Mesendoderm (in vitro differentiated cells): ENCODE data around the gene ATP6V1G1.
A peak's percentile ranks its signal among the peaks of the same experiment; 100 is the strongest.

ENCODE experiments used
- DNase-seq: peaks from one replicate; pipeline ENCODE4 v3.0.0; 2013
- H2AK5ac ChIP-seq: 2 replicates; pipeline ENCODE4 v1.6.1; 2013; ENCODE audit warnings: low read length, inconsistent platforms
- H2BK120ac ChIP-seq: 2 replicates; pipeline ENCODE4 v1.6.1; 2013; ENCODE audit warnings: low read depth, mild to moderate bottlenecking, low read length, moderate library complexity, mixed read lengths
- H2BK15ac ChIP-seq: replicated peaks from 2 replicates; pipeline ENCODE4 v1.6.1; 2013; ENCODE audit warnings: low read depth, mild to moderate bottlenecking, moderate library complexity
- H2BK5ac ChIP-seq: 2 replicates; pipeline ENCODE4 v1.6.1; 2013; ENCODE audit warnings: low read length, inconsistent platforms
- H3K18ac ChIP-seq: 2 replicates; pipeline ENCODE4 v1.6.1; 2013; ENCODE audit warnings: mild to moderate bottlenecking, low read length, mixed read lengths
- H3K23ac ChIP-seq: one replicate; pipeline ENCODE4 v1.6.1; 2013; ENCODE audit warnings: low read length
- H3K27ac ChIP-seq: 2 replicates; pipeline ENCODE4 v1.5.1; 2013; ENCODE audit warnings: low read depth, mild to moderate bottlenecking, inconsistent platforms, low read length, moderate library complexity
- H3K27me3 ChIP-seq: 2 replicates; pipeline ENCODE4 v1.6.1; 2013; ENCODE audit warnings: low read length, control low read depth, mild to moderate bottlenecking, inconsistent platforms; ENCODE audit not compliant: insufficient read depth, poor library complexity
- H3K36me3 ChIP-seq: 2 replicates; pipeline ENCODE4 v1.6.1; 2013; ENCODE audit warnings: low read length, inconsistent platforms; ENCODE audit not compliant: control insufficient read depth, insufficient read depth
- H3K4ac ChIP-seq: one replicate; pipeline ENCODE4 v1.6.1; 2013; ENCODE audit warnings: low read depth, mild to moderate bottlenecking, low read length, moderate library complexity
- H3K4me1 ChIP-seq: 2 replicates; pipeline ENCODE4 v1.6.1; 2013; ENCODE audit warnings: low read depth, low read length, inconsistent platforms; ENCODE audit not compliant: control insufficient read depth
- H3K4me2 ChIP-seq: 2 replicates; pipeline ENCODE4 v1.6.1; 2013; ENCODE audit warnings: low read length
- H3K4me3 ChIP-seq: 2 replicates; pipeline ENCODE4 v1.5.1; 2013; ENCODE audit warnings: mild to moderate bottlenecking, low read length
- H3K56ac ChIP-seq: one replicate; pipeline ENCODE4 v1.6.1; 2013; ENCODE audit warnings: low read length
- H3K79me1 ChIP-seq: 2 replicates; pipeline ENCODE4 v1.6.1; 2013; ENCODE audit warnings: low read length, inconsistent platforms
- H3K79me2 ChIP-seq: 2 replicates; pipeline ENCODE4 v1.6.1; 2013; ENCODE audit warnings: mild to moderate bottlenecking, low read length; ENCODE audit not compliant: control insufficient read depth, insufficient read depth
- H3K9ac ChIP-seq: 2 replicates; pipeline ENCODE4 v1.6.1; 2013; ENCODE audit warnings: low read length, inconsistent platforms
- H4K5ac ChIP-seq: one replicate; pipeline ENCODE4 v1.6.1; 2013; ENCODE audit warnings: low read length
- H4K8ac ChIP-seq: one replicate; pipeline ENCODE4 v1.6.1; 2013; ENCODE audit warnings: low read depth, mild to moderate bottlenecking, control low read depth, low read length, moderate library complexity
- WGBS: extraction: QIAGEN DNeasy Blood & Tissue Kit; methylation state at CpG from one replicate; pipeline ENCODE4 v1.1.7; 2013; ENCODE audit warnings: low lambda C conversion rate, missing lambda C conversion rate; ENCODE audit not compliant: insufficient coverage; ENCODE audit errors: extremely low coverage; 5-methylcytosine and 5-hydroxymethylcytosine counted together

ATP6V1G1 gene

DNA sequence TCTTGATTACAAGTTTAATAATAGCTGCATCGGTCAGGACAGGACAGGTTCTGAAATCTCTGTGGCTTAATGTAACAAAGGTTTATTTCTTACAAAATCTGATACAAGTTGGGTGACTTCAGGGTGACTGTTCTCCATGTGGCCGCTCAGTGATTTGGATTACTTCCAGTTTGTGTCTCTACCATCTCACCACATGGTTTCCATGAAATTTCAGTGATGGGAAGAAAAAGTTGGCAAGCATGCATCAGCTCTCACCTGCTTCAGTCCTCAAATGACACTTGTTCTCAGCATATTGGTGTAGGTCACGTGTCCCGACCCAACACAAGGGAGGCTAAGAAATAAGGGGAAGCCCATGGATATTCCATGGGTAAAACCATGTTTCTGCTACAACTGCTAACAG lies 15.7 kb downstream of the ATP6V1G1 start:
- no peak overlapping the region for H2BK15ac ChIP-seq
- H2AK5ac ChIP-seq: no peak overlapping the region
- no peaks in the 10 kb centered on the region for H3K79me1 ChIP-seq
- H3K4me2 ChIP-seq: no peak overlapping the region
- no peak overlapping the region for H3K56ac ChIP-seq
- no peaks in the 10 kb centered on the region for H3K4me1 ChIP-seq
- H3K27me3 ChIP-seq: no peaks in the 10 kb centered on the region
- H3K79me2 ChIP-seq: no peaks in the 10 kb centered on the region
- no peak overlapping the region for H3K4ac ChIP-seq
- H2BK120ac ChIP-seq: no peak overlapping the region
- no peak overlapping the region for H3K4me3 ChIP-seq
- no peaks in the 10 kb centered on the region for H3K36me3 ChIP-seq
- H4K5ac ChIP-seq: no peak overlapping the region
- H3K23ac ChIP-seq: no peak overlapping the region
- H3K27ac ChIP-seq: no peak overlapping the region
- H4K8ac ChIP-seq: no peak overlapping the region
- no peak for DNase-seq
- H2BK5ac ChIP-seq: no peak overlapping the region
- no peak overlapping the region for H3K9ac ChIP-seq
- H3K18ac ChIP-seq: no peak overlapping the region
- no CpG with 5 or more reads among the region's 4 CpGs for WGBS

DNA sequence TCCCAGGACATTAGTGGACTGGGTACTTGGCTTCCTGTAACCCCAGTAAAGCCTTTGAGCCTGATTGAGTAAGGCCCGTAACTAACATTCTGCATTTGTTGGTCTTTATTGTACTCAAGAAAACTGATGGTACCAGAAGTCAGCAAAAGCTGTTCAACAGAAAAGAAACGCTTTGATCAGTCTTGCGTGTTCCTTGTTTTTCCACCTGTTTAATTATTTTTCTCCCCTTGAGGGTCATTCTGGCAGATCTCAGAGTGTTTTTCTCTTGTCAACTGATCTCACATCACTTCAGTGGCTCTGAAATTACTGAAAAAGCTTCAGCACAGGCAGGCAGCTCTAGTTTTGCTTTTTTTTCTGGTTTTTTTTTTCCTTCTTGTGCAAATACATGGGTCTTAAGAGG lies 17.4 kb downstream of the ATP6V1G1 start:
- Histone ChIP-seq H2BK5ac (no peak overlapping the region), H3K4me2 (no peak overlapping the region), H3K4me3 (no peak overlapping the region), H2AK5ac (no peak overlapping the region), H3K4ac (no peak overlapping the region), H3K56ac (no peak overlapping the region), H2BK120ac (no peak overlapping the region), H3K23ac (no peak overlapping the region), H3K36me3 (no peaks in the 10 kb centered on the region), H3K27me3 (no peaks in the 10 kb centered on the region), H3K9ac (no peak overlapping the region), H4K8ac (no peak overlapping the region), H3K79me2 (no peaks in the 10 kb centered on the region), H4K5ac (no peak overlapping the region), H3K27ac (no peak overlapping the region), H3K79me1 (no peaks in the 10 kb centered on the region), H3K18ac (no peak overlapping the region), H2BK15ac (no peak overlapping the region), H3K4me1 (no peaks in the 10 kb centered on the region)
- DNase-seq: no peak
- WGBS: no CpG with 5 or more reads among the region's 3 CpGs

DNA sequence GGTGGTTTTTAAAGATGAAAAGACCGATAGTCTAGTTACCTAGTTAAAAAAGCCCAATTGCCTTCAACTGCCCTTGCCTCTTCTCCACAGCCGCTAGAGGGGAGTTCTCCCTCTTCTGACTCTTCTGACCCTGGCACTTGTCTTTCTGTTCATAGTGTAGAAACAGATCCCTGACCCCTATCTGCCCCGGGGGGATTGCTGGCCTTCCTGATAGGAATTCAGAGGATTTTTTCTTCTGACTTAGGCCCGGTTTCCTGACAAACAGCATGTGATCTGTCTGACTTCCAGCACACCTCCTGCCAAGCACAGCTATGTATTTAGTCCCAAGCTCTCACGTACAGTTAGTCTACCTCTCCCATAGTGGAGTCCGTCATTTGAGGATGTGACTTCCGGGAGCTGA lies 18.5 kb downstream of the ATP6V1G1 start:
- H3K4me1 ChIP-seq: no peaks in the 10 kb centered on the region
- H3K79me1 ChIP-seq: no peaks in the 10 kb centered on the region
- H2BK5ac ChIP-seq: no peak overlapping the region
- no peak overlapping the region for H3K56ac ChIP-seq
- H3K4me2 ChIP-seq: no peak overlapping the region
- no peak overlapping the region for H3K9ac ChIP-seq
- H3K27ac ChIP-seq: no peak overlapping the region
- no peak overlapping the region for H3K4ac ChIP-seq
- H3K18ac ChIP-seq: no peak overlapping the region
- H3K23ac ChIP-seq: no peak overlapping the region
- no peak overlapping the region for H2BK120ac ChIP-seq
- peak overlapping the region; percentile 41 for H4K8ac ChIP-seq
- H2AK5ac ChIP-seq: no peak overlapping the region
- no peak overlapping the region for H3K4me3 ChIP-seq
- peak; percentile 55 for DNase-seq
- no peaks in the 10 kb centered on the region for H3K36me3 ChIP-seq
- no peak overlapping the region for H2BK15ac ChIP-seq
- H3K27me3 ChIP-seq: no peaks in the 10 kb centered on the region
- H4K5ac ChIP-seq: no peak overlapping the region
- no peaks in the 10 kb centered on the region for H3K79me2 ChIP-seq
- no CpG with 5 or more reads among the region's 7 CpGs for WGBS

DNA sequence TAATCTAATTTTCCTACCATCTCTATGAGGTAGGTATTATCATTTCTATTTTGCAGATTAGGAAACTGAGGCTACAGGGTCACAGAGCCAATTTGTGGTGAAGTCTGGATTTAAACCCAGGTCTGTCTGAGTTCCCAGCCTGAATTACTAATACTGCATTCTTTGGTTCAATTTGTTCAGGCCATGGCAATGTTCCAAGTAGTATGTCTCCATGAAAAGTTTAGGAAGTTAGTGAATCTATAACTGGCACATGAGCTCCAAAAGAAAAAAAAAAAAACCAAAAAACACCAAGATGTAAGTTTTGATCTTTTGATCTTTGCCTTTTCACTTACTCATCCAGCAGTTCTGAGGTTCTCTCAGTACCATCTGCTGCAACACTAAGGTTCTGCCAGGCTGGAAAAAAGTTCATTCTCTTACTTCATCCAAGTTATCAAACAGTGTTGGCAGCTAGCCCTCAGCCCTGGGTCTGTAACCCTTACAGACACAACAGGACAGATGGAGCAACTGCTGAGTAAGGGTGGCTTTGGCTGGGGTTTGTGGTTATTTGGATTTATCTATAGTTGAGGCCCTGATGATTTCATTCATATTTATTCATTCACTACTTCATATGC lies 19.1 kb downstream of the ATP6V1G1 start:
- H2BK5ac ChIP-seq: no peak overlapping the region
- H3K27me3 ChIP-seq: no peaks in the 10 kb centered on the region
- no peak overlapping the region for H2AK5ac ChIP-seq
- H3K9ac ChIP-seq: no peak overlapping the region
- no peak overlapping the region for H3K4ac ChIP-seq
- no peak overlapping the region for H3K4me3 ChIP-seq
- H3K18ac ChIP-seq: no peak overlapping the region
- H4K5ac ChIP-seq: no peak overlapping the region
- H3K56ac ChIP-seq: no peak overlapping the region
- H3K4me1 ChIP-seq: no peaks in the 10 kb centered on the region
- H4K8ac ChIP-seq: no peak overlapping the region
- H3K79me1 ChIP-seq: no peaks in the 10 kb centered on the region
- no peak overlapping the region for H2BK15ac ChIP-seq
- H3K79me2 ChIP-seq: no peaks in the 10 kb centered on the region
- H3K27ac ChIP-seq: no peak overlapping the region
- no peaks in the 10 kb centered on the region for H3K36me3 ChIP-seq
- no peak overlapping the region for H3K23ac ChIP-seq
- no peak for DNase-seq
- H2BK120ac ChIP-seq: no peak overlapping the region
- H3K4me2 ChIP-seq: no peak overlapping the region

DNA sequence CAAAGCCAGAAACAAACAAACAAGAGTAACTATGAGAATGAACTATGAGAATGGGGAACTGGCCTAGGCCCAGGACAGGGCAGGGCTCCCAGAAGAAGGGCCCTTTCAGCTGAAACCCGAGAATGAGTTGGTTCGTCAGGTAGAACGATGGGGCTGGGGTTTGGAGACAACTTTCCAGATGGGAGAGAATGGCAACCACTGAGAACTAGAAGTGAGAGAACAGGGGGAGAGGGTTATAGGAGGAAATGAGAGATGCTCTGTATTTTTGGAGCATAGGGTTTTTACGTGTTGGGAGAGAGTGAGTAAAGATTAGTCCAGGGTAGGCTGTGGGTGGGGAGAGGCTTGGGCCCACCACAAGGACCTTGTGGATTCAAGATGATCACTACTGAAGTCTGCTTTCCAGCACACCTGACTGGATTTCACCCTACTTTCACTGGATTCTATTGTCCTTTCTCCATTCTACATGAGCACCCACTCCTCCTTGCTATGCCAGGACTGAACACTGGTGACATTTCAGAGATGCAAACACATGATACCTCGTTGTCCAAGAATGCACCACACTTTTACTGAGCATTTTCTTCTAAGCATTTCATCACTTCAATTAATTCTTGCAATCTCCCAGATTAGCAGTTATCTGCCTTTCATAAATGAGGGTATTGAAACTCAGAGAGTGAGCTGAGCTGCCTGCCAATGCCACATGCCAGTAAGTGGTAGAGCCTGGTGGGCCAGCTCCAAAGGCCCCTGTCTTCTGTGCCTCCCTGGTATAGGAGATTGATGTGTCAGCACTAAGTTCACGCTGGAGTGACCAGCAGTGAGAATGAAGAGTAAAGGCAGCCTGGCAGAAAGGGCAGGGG lies 20.3 kb downstream of the ATP6V1G1 start:
- WGBS: no CpG with 5 or more reads among the region's 6 CpGs
- H3K79me1 ChIP-seq: no peaks in the 10 kb centered on the region

DNA sequence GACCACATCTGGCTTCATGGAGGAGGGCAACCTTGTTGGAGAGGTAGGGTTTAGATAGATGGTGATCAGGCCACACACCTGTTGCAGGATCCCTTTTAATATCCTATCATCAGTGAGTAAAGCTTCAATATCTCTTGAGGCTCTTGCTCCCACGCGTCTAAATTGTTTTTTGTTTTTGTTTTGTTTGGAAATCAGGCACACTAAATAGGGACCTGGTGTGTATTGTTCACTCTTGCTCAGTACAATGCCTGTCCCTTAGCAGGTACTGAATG lies 20.9 kb downstream of the ATP6V1G1 start:
- Histone ChIP-seq H2BK120ac (no peak overlapping the region), H3K79me2 (no peaks in the 10 kb centered on the region), H3K4ac (no peak overlapping the region), H3K4me2 (no peak overlapping the region), H3K9ac (no peak overlapping the region), H4K8ac (no peak overlapping the region), H3K36me3 (no peaks in the 10 kb centered on the region), H3K27ac (no peak overlapping the region), H2BK5ac (no peak overlapping the region), H3K79me1 (no peaks in the 10 kb centered on the region), H2BK15ac (no peak overlapping the region), H3K18ac (no peak overlapping the region), H4K5ac (no peak overlapping the region), H2AK5ac (no peak overlapping the region), H3K27me3 (no peaks in the 10 kb centered on the region), H3K4me3 (no peak overlapping the region), H3K23ac (no peak overlapping the region), H3K4me1 (peaks cover 5% of the 10 kb centered on the region), H3K56ac (no peak overlapping the region)
- no peak for DNase-seq
- no CpG with 5 or more reads among the region's 2 CpGs for WGBS

More for the DNA sequence above, 20.3 kb downstream of the ATP6V1G1 start:
- Histone ChIP-seq H3K56ac (no peak overlapping the region), H3K4me3 (no peak overlapping the region), H3K9ac (no peak overlapping the region), H2AK5ac (no peak overlapping the region), H2BK5ac (no peak overlapping the region), H3K4ac (no peak overlapping the region), H3K79me2 (no peaks in the 10 kb centered on the region), H3K36me3 (no peaks in the 10 kb centered on the region), H3K27ac (no peak overlapping the region), H2BK15ac (no peak overlapping the region), H2BK120ac (no peak overlapping the region), H3K27me3 (no peaks in the 10 kb centered on the region), H4K5ac (no peak overlapping the region), H4K8ac (no peak overlapping the region), H3K18ac (no peak overlapping the region), H3K23ac (no peak overlapping the region), H3K4me1 (peaks cover 5% of the 10 kb centered on the region), H3K4me2 (no peak overlapping the region)
- no peak for DNase-seq
